HG03103 (cell line): ENCODE data around the gene SLFN5.
"Not testable (repeated sequence)": the region's sequence is repeated elsewhere in the genome, so short reads cannot be mapped to it uniquely, and the experiment has no call there.

Source experiments
- ATAC-seq: cut with Tn5 transposase; IDR thresholded peaks from one replicate; pipeline ENCODE4 v1.9.1; 2021; ENCODE audit warnings: low read depth; ENCODE audit not compliant: unreplicated experiment

SLFN5 gene

DNA sequence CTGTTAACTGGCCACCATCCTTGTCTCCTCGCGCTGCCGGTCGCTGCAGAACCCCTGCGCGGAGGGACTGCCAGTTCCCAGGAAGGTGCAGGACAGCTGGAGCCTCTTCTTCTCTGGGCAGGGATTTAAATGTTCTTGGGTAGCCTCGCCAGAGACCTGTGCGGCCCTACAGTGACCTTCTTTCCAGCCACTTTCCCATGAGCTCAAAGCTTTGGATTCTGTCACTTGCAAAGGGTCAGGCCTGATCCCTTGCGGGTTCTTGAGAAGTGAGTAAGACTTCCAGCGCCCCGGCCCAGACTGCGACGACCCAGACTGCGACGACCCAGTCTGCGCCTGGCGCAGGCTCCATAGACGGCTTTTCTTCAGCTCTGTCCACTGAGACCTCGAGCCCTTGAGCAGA is 1.4 kb upstream of the SLFN5 start:
- ATAC-seq, result no peak

- peak; percentile 48 for ATAC-seq
These were observed 591 bp upstream of the SLFN5 start for GRCh38 chr17:35242158-35242804.

- ATAC-seq, result no peak
These were observed 879 bp downstream of the SLFN5 start for GRCh38 chr17:35243561-35244340.

GRCh38 chr17:35244341-35245195 is 1.7 kb downstream of the SLFN5 start:
- no peak for ATAC-seq

- no peak for ATAC-seq
These were observed 2.3 kb downstream of the SLFN5 start for GRCh38 chr17:35245196-35245486.

- ATAC-seq, result no peak
These were observed 9.8 kb downstream of the SLFN5 start for GRCh38 chr17:35252651-35253050.

DNA sequence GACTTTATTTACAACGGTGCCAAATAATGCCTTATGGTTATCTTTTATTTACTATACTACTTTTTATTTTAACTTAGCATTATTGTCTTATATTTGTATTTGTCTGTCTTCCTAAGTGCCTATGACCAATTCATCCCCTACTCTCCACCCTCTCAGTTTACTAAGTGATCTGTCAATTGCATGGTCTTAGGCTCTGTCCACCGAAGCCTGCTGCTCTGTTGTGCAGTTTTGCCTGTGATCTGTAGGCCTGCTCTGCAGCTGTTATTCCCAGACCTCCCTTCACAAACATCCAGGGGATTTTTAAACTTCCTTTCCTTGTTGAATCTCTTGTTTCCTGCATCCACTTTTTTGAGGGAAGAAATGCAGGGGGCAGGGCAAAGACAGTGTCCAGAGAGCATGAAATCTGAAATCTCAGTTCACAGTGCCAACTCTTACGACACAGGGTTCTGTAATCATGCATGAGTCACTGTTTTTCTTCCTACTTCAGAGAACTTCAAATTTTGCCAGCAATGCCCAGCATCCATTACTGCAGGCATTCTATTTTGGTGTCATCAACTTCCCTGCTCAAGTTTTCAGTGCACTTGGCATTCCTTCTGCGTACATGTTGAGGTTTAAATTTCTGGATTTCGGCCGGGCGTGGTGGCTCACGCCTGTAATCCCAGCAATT is 11.4 kb downstream of the SLFN5 start:
- ATAC-seq, result no peak

DNA sequence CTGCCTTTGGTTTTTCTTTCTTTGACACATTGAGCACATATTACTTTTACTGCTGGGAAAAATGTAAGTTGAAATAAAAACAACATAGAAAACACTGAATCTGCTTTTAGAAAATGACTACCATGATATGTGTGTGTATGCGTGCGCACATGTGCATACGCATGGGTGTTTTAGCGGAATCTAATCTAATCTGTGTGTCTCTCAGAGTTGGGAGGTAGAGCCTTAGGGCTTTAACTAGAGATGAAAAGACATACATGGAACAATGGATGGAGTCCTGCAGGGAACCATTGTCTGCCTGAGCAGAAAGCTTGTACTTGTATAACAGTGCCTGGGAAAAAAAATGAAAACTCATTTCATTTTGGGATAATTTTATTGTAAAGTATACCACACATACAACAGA is 12.4 kb downstream of the SLFN5 start:
- no peak for ATAC-seq

GRCh38 chr17:35256629-35257028 is 13.8 kb downstream of the SLFN5 start:
- ATAC-seq, result no peak

DNA sequence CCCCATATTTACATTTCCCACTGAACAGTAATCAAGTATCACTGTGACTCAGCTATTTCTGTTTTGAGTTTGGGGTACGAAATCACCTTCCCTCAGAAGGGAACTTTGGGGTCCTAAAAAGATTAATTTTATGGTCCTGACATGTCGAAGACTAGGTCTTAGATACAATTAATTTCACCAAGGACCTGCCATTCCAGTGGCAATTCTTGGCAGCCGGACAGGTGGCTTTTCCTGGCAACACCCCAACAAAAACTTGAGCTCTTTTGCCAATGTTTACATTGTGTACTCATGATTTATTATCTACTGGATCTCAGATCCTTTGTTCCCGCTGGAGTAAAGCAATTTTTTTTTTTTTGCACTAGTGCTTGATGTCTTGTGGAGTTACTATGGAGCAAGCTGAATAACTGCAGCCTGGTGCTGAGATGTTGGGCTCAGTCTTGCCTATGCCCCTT is 14.4 kb downstream of the SLFN5 start:
- ATAC-seq, result no peak

DNA sequence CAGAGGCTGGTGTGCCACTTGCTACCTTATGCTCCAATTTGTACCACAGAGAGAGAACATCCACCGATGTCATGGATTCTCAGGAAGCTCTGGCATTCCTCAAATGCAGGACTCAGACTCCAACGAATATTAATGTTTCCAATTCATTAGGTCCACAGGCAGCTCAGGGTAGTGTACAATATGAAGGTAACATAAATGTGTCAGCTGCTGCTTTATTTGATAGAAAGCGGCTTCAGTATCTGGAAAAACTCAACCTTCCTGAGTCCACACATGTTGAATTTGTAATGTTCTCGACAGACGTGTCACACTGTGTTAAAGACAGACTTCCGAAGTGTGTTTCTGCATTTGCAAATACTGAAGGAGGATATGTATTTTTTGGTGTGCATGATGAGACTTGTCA is 16.1 kb downstream of the SLFN5 start:
- no peak for ATAC-seq

DNA sequence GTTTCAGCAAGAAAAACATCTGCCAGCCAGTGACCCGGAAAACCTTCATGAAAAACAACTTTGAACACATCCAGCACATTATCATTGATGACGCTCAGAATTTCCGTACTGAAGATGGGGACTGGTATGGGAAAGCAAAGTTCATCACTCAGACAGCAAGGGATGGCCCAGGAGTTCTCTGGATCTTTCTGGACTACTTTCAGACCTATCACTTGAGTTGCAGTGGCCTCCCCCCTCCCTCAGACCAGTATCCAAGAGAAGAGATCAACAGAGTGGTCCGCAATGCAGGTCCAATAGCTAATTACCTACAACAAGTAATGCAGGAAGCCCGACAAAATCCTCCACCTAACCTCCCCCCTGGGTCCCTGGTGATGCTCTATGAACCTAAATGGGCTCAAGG is 22.2 kb downstream of the SLFN5 start:
- ATAC-seq, result no peak

DNA sequence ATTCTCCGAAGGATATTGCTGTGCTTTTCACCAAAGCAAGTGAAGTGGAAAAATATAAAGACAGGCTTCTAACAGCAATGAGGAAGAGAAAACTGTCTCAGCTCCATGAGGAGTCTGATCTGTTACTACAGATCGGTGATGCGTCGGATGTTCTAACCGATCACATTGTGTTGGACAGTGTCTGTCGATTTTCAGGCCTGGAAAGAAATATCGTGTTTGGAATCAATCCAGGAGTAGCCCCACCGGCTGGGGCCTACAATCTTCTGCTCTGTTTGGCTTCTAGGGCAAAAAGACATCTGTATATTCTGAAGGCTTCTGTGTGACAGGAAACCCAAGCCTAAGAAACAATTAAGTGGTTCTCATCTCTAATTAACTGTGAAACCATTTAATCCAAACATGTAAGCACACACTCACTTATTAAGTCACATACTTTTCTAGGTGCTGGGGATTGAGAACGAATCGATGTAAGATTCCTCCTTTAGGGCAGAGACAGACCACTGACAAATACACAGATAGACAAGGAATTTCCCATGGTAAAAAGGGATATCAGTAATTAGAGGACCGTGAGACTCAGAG is 22.8 kb downstream of the SLFN5 start:
- ATAC-seq, result no peak

GRCh38 chr17:35274167-35275066 is 31.5 kb downstream of the SLFN5 start:
- ATAC-seq, result not testable (repeated sequence)

- not testable (repeated sequence) for ATAC-seq
These were observed 35.6 kb downstream of the SLFN5 start for GRCh38 chr17:35278454-35278853.

- ATAC-seq, result not testable (repeated sequence)
These were observed 36.0 kb downstream of the SLFN5 start for GRCh38 chr17:35278876-35279275.

DNA sequence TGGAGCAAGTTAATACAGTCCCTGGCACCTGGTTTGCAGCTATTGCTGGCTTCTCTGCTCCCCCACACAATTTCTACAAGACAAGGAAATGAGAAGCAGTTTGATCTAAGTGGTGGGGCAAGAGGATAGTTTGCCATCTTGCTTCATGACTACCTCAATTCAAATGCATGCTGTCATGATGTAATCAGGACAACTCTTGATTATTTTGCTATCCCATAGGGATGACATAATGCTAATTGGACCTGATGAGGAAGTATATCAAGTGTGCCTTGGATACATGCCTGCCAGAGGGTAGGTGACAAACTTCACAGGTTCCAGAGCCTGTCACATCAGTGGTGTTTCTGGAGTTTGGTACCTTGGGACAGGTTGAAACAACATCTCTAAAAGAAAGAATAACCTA is 40.9 kb downstream of the SLFN5 start:
- no peak for ATAC-seq

GRCh38 chr17:35284955-35285354 is 42.1 kb downstream of the SLFN5 start:
- ATAC-seq, result no peak

- ATAC-seq, result no peak
These were observed 43.4 kb downstream of the SLFN5 start for GRCh38 chr17:35286120-35286781.
